Central memory CD8-positive, alpha-beta T cell (primary cell): ENCODE results near the gene HACD2.
A peak's percentile ranks its signal among the peaks of the same experiment; 100 is the strongest.
"Not testable (repeated sequence)": the region's sequence is repeated elsewhere in the genome, so short reads cannot be mapped to it uniquely, and the experiment has no call there.

Experiments used
- ATAC-seq: fragments of 150-1000 bp; cut with Tn5 transposase; replicated peaks from 2 replicates; pipeline ENCODE4 v1.10.0; 2022; ENCODE audit warnings: mild to moderate bottlenecking, moderate FRiP score, moderate number of reproducible peaks; ENCODE audit not compliant: poor library complexity, severe bottlenecking; ENCODE audit errors: extremely low read depth
- DNase-seq, 2 donors: peaks; one replicate each; pipeline ENCODE4 v3.0.0; 2021; ENCODE audit warnings: low spot score in 2 of 2
- H3K27ac Mint-ChIP-seq: one replicate; pipeline ENCODE4 v1.8.0; 2022; ENCODE audit warnings: low read depth, mild to moderate bottlenecking, moderate library complexity, mixed read lengths
- H3K27me3 Mint-ChIP-seq: one replicate; pipeline ENCODE4 v1.8.0; 2022; ENCODE audit warnings: mixed read lengths
- H3K36me3 Mint-ChIP-seq: one replicate; pipeline ENCODE4 v1.8.0; 2022; ENCODE audit warnings: mild to moderate bottlenecking, moderate library complexity, mixed read lengths; ENCODE audit not compliant: insufficient read depth
- H3K4me1 Mint-ChIP-seq: one replicate; pipeline ENCODE4 v1.8.0; 2022; ENCODE audit warnings: mixed read lengths
- H3K4me3 Mint-ChIP-seq: one replicate; pipeline ENCODE4 v1.8.0; 2022; ENCODE audit warnings: mild to moderate bottlenecking, moderate library complexity, mixed read lengths
- H3K9me3 Mint-ChIP-seq: one replicate; pipeline ENCODE4 v1.8.0; 2022; ENCODE audit warnings: mixed read lengths

Gene HACD2

GRCh38 chr3:123503203-123503602 is 81.7 kb downstream of the HACD2 start:
- ATAC-seq, result no peak
- H3K27ac Mint-ChIP-seq, result no peak overlapping the region

GRCh38 chr3:123499322-123499721 is 85.5 kb downstream of the HACD2 start:
- Mint-ChIP-seq H3K9me3 (no peaks in the 10 kb centered on the region), H3K36me3 (peaks cover 10% of the 10 kb centered on the region), H3K27me3 (no peaks in the 10 kb centered on the region), H3K4me3 (no peak overlapping the region), H3K4me1 (no peaks in the 10 kb centered on the region), H3K27ac (no peak overlapping the region)
- ATAC-seq, result no peak
- no peak for DNase-seq

More at GRCh38 chr3:123503203-123503602, 81.7 kb downstream of the HACD2 start:
- no peaks in the 10 kb centered on the region for H3K4me1 Mint-ChIP-seq
- no peaks in the 10 kb centered on the region for H3K9me3 Mint-ChIP-seq
- H3K36me3 Mint-ChIP-seq, result peaks cover 8% of the 10 kb centered on the region
- no peak overlapping the region for H3K4me3 Mint-ChIP-seq
- DNase-seq, result no peak
- no peaks in the 10 kb centered on the region for H3K27me3 Mint-ChIP-seq

GRCh38 chr3:123498761-123499160 is 86.1 kb downstream of the HACD2 start:
- H3K27ac Mint-ChIP-seq, result no peak overlapping the region
- ATAC-seq (no peak), DNase-seq (no peak)
- peaks cover 5% of the 10 kb centered on the region for H3K4me1 Mint-ChIP-seq
- no peaks in the 10 kb centered on the region for H3K9me3 Mint-ChIP-seq
- H3K36me3 Mint-ChIP-seq, result peaks cover 12% of the 10 kb centered on the region
- no peaks in the 10 kb centered on the region for H3K27me3 Mint-ChIP-seq
- no peak overlapping the region for H3K4me3 Mint-ChIP-seq

GRCh38 chr3:123493912-123494311 is 90.9 kb downstream of the HACD2 start:
- ATAC-seq, result no peak
- H3K27ac Mint-ChIP-seq, result peak overlapping the region; percentile 41

GRCh38 chr3:123491966-123492587 is 92.8 kb downstream of the HACD2 start:
- Mint-ChIP-seq H3K36me3 (peaks cover 9% of the 10 kb centered on the region), H3K9me3 (no peaks in the 10 kb centered on the region), H3K27me3 (no peaks in the 10 kb centered on the region), H3K27ac (peak overlapping the region; percentile 85), H3K4me3 (peak overlapping the region; percentile 67), H3K4me1 (peaks cover 19% of the 10 kb centered on the region)
- peak; percentile 97 for ATAC-seq
- DNase-seq, result peak in 1 of 2 donors; percentile 48

More at GRCh38 chr3:123493912-123494311, 90.9 kb downstream of the HACD2 start:
- H3K27me3 Mint-ChIP-seq, result no peaks in the 10 kb centered on the region
- H3K9me3 Mint-ChIP-seq, result no peaks in the 10 kb centered on the region
- peaks cover 19% of the 10 kb centered on the region for H3K4me1 Mint-ChIP-seq
- H3K4me3 Mint-ChIP-seq, result no peak overlapping the region
- DNase-seq, result no peak
- peaks cover 9% of the 10 kb centered on the region for H3K36me3 Mint-ChIP-seq

- no peak for DNase-seq
- Mint-ChIP-seq H3K36me3 (peaks cover 3% of the 10 kb centered on the region), H3K9me3 (no peaks in the 10 kb centered on the region), H3K27ac (peak overlapping the region; percentile 33), H3K4me3 (no peak overlapping the region), H3K27me3 (peaks cover 14% of the 10 kb centered on the region), H3K4me1 (peaks cover 19% of the 10 kb centered on the region)
- no peak for ATAC-seq
These were observed 95.4 kb downstream of the HACD2 start for GRCh38 chr3:123489400-123490004.

GRCh38 chr3:123488645-123489347 is 96.1 kb downstream of the HACD2 start:
- H3K4me1 Mint-ChIP-seq, result peaks cover 14% of the 10 kb centered on the region
- H3K27me3 Mint-ChIP-seq, result peaks cover 17% of the 10 kb centered on the region
- no peak overlapping the region for H3K4me3 Mint-ChIP-seq
- H3K27ac Mint-ChIP-seq, result peak overlapping the region; percentile 33
- H3K36me3 Mint-ChIP-seq, result peaks cover 1% of the 10 kb centered on the region
- no peak for DNase-seq
- H3K9me3 Mint-ChIP-seq, result no peaks in the 10 kb centered on the region
- ATAC-seq, result no peak

- not testable (repeated sequence) for H3K4me3 Mint-ChIP-seq, H3K36me3 Mint-ChIP-seq, H3K9me3 Mint-ChIP-seq, H3K4me1 Mint-ChIP-seq, DNase-seq, H3K27ac Mint-ChIP-seq, ATAC-seq
- H3K27me3 Mint-ChIP-seq, result peaks cover 17% of the 10 kb centered on the region
These were observed 97.8 kb downstream of the HACD2 start for GRCh38 chr3:123487063-123487462.

GRCh38 chr3:123486460-123486859 is 98.4 kb downstream of the HACD2 start:
- H3K9me3 Mint-ChIP-seq, result no peaks in the 10 kb centered on the region
- H3K27ac Mint-ChIP-seq, result no peak overlapping the region
- ATAC-seq, result no peak

GRCh38 chr3:123485551-123485950 is 99.3 kb downstream of the HACD2 start:
- no peak overlapping the region for H3K27ac Mint-ChIP-seq
- H3K4me3 Mint-ChIP-seq, result no peak overlapping the region
- ATAC-seq, result no peak
- no peak for DNase-seq
- no peaks in the 10 kb centered on the region for H3K4me1 Mint-ChIP-seq
- H3K27me3 Mint-ChIP-seq, result peaks cover 25% of the 10 kb centered on the region
- no peaks in the 10 kb centered on the region for H3K9me3 Mint-ChIP-seq
- no peaks in the 10 kb centered on the region for H3K36me3 Mint-ChIP-seq

More at GRCh38 chr3:123486460-123486859, 98.4 kb downstream of the HACD2 start:
- Mint-ChIP-seq H3K4me1 (no peaks in the 10 kb centered on the region), H3K4me3 (no peak overlapping the region), H3K27me3 (peaks cover 17% of the 10 kb centered on the region), H3K36me3 (peaks cover 1% of the 10 kb centered on the region)
- DNase-seq, result no peak

GRCh38 chr3:123483146-123483545 is 101.7 kb downstream of the HACD2 start:
- no peak overlapping the region for H3K4me3 Mint-ChIP-seq
- H3K36me3 Mint-ChIP-seq, result no peaks in the 10 kb centered on the region

GRCh38 chr3:123481722-123482457 is 103.0 kb downstream of the HACD2 start:
- no peak overlapping the region for H3K4me3 Mint-ChIP-seq
- H3K9me3 Mint-ChIP-seq, result no peaks in the 10 kb centered on the region
- DNase-seq, result no peak
- H3K36me3 Mint-ChIP-seq, result no peaks in the 10 kb centered on the region
- H3K27ac Mint-ChIP-seq, result no peak overlapping the region
- H3K4me1 Mint-ChIP-seq, result no peaks in the 10 kb centered on the region
- peaks cover 57% of the 10 kb centered on the region for H3K27me3 Mint-ChIP-seq
- no peak for ATAC-seq

More at GRCh38 chr3:123483146-123483545, 101.7 kb downstream of the HACD2 start:
- H3K9me3 Mint-ChIP-seq, result no peaks in the 10 kb centered on the region
- H3K27ac Mint-ChIP-seq, result no peak overlapping the region
- H3K27me3 Mint-ChIP-seq, result peaks cover 45% of the 10 kb centered on the region
- no peaks in the 10 kb centered on the region for H3K4me1 Mint-ChIP-seq
- no peak for DNase-seq
- ATAC-seq, result no peak
